HG03025 (cell line): ENCODE results near the gene GRIN1.

Experiments used
- ATAC-seq: cut with Tn5 transposase; IDR thresholded peaks from one replicate; pipeline ENCODE4 v1.9.1; 2021; ENCODE audit warnings: mild to moderate bottlenecking, moderate library complexity; ENCODE audit not compliant: unreplicated experiment, low FRiP score

The GRIN1 gene

DNA sequence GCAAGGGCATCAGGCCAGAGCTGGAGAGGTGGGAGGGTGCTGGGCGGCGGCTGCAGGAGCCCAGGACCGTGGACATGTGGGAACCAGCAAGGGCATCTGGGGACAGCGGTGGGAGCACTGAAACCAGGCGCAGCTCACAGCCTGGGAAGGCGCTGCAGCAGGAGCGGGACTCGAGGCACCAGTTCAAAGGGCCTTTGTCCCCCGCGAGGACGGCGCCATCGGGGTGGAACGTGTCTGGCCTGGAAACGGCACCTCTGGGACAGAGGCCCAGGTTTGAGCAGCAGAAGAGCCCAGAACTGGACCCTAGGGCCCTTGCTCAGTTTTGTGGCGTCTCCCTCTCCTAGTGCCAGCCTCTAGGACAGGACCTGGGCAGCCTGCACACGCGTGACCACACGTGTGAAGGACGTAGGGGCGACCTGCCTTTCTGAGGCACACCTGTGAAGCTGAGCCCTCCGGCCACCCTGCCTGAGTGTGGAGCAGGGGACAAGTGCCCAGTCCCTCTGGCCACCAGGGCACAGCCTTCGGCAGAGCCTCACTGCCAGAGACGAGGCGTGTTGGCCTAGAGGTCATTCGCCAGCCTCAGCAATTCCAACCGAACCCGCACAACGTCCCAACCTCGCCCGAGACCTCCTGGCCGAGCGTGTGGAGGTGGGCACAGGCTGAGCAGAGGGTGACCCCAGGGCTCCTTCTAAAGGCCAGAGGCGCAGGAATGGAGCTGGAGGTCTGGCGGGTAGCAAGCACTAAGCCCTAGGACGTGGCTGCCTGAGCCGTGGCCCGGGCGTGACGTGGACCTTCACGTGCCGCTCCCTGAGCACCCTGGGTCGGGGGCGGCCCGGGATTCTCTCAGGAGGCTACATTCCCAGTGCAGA, 35.1 kb downstream of the GRIN1 start:
- ATAC-seq: no peak

DNA sequence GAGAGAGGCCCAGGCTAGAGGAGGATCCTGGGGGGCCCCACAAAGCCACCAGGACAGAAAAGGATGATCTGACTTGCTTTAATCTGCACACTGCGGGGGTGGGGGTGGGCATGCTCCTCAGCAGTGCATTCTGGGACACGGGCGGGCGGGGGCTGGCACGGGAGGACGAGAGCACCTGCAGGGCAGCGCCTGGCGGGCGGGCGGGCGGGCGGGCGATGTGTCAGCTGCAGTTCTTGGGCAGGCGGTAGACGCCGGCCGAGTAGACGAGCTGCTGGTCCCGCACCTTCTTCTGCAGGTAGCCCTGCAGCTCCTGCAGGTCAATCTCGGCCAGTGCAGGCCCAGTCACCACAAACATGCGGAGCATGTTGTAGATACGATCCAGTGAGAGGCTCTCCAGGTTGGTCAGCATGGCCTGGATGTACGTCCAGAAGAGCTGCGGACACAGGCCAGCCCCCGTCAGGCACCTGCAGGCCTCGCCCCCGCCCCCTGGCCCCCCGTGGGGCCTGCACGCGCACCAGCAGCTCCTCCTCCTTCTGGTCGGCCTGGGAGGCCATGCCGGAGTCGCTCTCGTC, 35.9 kb downstream of the GRIN1 start:
- no peak for ATAC-seq

DNA sequence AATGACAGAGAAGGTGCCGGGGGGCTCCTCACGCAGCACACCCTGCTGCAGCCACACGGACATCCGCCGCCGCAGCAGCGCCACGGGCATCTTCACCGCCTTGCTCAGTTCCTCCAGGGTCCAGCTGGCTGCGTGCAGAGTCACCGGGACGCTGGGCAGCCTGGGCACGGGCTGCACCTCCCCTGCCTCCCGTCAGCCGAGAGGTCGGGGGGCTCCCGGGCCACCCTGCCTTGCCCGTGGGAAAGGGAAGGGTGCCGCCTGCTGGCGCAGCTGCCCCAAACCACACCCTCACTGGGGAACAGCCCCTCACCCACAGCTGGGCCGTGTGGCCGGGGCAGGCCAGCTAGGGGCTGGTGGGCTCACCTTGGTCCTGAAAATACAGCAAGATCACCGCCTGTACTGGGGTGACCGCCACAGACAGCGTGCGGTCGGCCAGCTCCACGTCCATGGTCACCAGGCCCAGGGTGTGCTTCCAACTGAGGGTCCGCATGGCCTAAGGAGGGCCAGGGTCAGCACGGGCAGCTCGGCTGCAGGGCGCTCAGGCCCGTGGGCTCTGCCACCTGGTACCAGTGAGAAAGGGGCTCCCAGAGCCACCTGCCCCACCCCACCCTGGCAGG, 36.5 kb downstream of the GRIN1 start:
- ATAC-seq: no peak

DNA sequence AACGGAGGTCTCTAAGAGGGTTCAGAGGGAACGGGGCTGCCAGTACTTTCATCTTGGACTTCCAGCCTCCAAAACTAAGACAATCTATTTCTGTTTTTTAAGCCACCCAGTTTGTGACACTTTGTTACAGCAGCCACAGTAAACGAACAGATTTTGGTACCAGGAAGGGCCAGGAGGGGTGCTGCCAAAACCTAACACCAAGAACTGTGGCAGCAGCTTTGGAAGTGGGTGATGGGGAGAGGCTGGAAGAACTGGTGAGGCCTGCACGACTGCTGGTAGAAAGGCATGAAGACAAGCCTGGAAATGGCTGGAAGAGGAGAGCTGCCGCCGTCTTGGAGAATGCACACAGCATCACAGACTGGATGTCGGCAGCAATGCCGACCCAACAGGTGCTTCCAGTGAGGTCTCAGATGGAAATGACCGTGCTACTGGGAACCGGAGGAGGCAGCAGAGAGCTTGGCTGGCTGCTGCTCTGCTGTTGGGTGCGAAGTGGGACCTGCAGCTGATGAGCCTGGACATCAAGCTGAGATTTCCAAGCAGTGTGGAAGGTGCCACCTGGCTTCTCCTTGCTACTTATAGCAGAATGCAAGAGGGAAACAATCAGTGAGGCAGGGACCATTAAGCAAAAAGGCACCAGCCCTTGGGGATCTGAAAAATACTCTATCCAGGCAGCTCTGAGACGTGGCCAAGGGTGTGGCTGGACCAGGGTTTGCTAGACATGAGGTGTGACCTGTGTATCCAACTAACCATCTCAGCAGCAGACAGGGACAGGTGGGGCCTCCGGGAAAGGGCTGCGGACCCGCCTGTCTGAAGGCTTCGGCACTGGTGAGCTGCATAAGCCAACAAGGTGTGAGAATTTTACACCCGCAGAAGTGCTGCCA, 37.6 kb downstream of the GRIN1 start:
- no peak for ATAC-seq

DNA sequence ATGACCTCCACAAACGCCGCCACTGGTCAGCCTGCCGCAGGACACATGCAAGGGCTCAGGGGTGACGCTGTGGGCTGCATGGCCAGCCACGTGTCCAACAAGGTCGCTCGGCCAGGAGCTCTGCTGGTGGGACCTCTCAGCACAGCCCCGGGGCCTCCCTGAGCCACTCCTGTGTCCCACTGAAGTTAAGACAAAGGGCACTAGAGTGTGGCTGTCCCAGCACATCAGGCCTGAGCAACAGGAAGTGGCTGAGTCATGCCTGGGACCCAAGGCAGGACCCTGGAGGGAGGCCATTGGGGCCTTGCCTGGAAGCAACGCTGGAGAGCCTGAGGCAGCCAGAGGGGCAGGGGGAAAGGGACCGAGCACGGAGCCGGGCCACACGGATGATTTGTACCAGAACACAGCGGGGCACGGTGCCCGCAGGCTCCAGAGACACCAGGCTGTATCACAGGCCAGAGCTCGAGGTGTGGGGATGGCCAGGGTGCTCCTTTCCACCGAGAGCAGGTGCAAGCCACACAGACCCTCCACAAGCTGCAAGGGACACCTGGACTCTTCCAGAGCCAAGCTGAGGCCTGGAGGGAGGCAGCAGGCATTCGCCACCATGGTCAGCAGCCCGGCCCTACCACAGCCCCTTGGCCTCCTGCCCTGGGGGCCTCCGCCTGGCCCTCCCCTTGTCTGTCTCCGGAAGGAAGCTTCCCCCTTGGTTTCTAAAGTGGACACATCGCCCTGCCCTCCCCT, 39.4 kb downstream of the GRIN1 start:
- no peak for ATAC-seq

DNA sequence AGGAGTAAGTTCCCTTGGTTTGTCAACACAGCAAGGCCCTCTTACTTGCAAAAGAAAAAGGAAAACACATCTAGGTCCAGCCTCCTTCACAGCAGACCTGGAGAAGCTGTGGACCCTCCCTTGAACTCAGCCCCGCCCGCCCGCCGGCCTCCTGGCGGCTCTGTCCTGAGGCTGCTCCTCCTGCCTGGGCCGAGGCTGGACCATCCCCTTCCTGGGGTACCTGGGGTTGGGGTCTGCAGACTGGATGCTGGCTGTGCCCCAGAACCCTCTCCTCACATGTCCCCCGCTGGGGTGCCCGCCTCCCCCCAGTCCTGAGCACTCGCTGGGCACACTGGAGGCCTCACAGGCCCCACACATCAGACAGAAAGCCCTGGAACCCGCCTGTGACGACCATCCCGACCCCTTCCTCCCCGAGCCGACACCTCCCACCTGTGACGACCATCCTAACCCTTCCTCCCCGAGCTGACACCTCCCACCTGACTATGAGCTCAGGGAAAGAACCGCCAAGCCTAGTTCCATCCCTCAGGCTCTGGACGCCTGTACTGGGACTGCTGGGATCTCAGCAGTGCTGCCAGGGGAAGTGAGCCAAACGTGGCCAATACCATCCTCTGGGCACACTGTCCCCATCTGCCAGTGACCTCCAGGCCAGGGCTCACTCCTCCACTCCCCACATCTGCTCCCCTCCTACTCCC, 40.1 kb downstream of the GRIN1 start:
- no peak for ATAC-seq

DNA sequence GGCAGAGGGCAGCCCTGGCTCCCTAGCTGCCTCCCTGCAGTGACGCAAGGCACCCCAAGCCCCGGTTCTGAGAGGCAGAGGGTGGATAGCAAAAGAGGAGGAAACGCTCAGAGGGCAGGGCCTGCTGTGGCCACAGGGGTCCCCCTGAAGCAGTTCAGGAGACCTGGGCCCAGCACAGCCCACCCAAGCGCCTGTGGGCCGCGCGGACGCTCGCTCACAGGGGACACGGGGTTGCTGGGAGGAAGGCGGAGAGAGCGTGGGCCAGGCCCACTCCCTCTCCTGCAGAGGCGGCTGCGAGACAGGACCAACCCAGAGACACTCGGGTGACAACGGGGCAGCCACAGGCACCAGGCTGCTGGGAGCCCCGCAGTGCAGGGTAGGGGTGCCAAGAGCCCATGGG, 40.8 kb downstream of the GRIN1 start:
- no peak for ATAC-seq

DNA sequence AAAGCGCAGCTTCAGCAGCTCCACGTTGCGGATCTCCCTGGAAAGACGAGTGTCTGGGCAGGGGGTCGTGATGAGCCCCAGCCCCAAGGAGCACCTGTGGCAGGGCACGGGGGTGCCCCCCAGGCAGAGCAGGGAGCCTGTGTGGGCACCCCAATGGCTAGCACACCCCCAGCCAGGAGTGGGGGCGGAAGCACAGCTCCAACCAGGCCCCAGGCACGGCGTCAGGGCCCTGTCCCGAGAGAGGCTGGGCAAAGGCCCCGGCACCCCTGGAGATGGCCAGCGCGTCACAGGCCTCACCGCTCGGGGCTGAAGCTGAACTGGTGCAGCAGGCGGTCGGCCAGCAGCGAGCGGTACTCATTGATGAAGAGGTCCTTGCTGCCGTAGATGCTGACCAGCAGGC, 41.5 kb downstream of the GRIN1 start:
- ATAC-seq: no peak

DNA sequence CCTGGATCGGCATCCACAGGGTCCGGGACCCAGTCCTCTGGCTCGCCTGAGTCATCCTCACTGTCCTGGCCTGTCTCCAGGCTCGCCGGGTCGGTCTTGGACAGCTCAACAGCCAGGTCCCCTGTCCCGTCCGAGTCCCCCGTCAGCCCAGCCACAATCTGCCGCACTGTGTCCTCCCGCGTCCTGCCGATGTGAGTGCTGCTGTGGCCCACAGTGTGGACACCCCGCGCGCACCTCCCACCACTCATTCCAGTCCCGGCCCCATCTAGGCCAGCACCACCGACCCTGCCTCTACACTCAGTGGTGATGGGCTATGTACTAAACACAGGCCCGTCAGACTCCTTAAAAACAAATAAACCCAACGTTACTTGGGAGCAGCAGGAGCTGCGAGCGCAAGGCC, 42.7 kb downstream of the GRIN1 start:
- ATAC-seq: no peak

DNA sequence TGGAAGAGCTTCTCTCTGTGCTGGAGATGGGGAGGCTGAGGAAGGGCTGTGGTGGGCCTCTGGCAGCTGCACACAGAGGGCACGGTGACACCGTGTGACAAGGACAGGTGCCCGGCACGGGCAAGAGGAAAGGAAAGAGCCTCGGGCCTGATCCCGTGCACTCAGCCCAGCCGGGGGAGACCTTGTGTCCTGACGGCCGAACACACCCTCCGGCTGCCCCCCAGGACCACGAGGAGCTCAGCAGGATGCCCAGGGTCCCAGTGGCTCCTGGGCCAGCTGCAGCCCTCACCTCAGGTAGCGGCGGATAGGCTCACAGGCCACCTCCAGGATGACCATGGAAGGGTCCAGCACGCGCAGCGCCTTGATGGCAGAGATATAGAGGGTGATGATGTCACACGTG, 43.9 kb downstream of the GRIN1 start:
- no peak for ATAC-seq

DNA sequence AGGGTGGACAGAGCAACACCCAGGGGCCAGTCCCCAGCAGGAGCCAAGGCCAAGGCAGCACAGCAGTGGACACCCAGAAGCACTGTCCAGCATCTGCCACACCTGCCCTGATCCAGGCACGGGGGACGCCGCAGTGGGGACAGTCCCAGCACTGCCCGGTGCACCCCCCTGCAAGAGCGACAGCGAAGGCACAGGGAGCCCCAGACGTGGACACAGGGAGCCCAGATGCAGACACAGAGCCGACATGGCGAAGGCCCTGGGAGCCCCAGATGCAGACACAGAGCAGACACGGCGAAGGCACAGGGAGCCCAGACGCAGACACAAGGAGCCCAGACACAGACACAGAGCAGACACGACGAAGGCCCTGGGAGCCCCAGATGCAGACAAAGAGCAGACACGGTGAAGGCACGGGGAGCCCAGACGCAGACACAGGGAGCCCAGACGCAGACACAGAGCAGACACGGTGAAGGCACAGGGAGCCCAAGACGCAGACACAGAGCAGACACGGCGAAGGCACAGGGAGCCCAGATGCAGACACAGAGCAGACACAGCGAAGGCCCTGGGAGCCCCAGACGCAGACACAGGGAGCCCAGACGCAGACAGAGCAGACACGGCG, 45.1 kb downstream of the GRIN1 start:
- no peak for ATAC-seq

DNA sequence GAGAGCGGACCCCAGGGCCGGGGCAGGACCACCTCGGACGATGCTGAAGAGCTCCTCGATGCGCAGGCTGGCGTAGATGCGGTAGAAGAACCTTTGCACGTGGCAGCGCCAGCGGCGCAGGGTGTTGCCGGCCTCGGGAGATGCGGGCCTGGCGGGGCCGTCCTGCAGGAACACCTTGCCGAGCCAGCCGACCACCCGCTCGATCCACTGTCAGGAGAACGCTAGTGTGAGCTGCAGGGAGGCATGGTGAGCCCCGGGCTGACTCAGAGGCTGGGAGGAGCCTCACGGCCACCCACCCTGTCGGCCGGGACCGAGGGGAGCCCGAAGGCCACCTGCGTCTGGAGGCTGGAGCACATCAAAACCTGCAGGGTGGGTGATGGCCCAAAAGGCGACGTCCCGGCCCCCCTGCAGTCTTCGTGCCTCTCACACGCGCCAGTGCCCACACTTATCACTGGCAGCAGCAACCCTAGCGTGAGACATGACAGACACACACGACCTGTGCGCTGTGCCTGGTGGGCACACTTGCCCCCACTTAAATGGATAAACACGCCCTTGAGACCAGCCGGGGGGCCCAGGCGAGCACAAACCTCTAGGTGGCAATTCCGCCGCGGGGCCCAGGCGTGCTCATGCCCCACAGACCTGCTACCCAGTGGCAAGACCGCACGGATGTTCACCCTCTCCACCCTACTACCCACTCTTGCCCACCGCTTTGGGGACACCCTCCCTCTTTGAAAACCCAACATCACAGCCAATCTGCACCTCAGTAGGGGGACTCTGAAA, 46.1 kb downstream of the GRIN1 start:
- no peak for ATAC-seq

DNA sequence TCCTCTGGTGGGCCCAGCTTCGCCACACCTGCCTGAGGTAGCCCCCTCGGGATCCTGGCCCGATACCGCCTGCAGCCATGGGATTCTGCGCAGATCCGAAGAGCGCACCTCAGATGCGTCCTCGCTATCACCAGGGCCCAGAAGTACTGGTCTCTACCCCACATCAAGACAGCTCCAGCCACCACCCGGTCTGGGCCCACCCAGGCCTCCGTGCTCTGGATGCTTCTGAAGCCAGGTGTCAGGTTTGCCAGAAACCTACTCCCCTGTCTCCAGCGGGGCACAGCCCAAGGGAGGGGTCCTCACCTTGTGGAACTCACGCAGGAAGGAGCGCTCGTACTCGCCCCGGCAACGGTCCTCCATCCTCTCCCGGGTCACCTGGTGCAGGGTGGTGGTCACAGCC, 47.0 kb downstream of the GRIN1 start:
- no peak for ATAC-seq

DNA sequence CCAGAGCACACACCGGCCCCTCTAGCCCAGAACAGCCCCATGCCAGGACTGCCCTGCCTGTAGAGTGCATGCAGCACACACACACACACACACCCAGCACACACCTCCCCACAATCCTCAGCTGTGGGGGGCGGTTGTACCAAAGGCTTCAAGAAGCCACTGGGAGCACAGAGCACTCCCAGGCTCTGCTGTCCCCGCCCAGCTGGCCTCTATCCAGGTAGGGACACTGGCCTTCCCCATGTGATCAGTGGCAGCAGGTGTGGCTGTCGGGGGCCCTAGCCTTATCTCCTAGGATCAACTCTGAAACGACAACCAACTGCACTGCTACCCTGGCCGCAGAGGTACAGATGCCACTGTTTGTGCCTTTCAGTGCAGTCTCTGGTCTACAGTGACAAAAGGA, 47.4 kb downstream of the GRIN1 start:
- ATAC-seq: no peak

DNA sequence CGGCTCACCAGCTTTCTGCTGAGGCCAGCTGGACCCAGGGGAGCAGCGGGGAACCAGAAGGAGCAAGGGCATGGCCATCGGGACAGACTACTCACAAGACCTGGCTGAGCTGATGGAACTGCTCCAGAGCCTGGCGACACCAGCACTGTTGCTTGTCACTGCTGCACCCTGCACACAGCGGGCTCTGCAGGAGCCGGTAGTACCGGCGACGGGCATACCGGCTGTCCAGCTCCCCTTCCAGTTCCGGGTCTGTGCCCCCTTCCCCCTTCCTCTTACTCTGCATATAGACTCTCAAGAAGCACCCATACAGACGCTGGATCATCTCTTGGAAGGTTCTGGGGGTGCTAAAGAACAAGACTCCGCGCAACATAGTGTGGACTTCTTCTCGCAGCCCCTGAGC, 48.4 kb downstream of the GRIN1 start:
- no peak for ATAC-seq

DNA sequence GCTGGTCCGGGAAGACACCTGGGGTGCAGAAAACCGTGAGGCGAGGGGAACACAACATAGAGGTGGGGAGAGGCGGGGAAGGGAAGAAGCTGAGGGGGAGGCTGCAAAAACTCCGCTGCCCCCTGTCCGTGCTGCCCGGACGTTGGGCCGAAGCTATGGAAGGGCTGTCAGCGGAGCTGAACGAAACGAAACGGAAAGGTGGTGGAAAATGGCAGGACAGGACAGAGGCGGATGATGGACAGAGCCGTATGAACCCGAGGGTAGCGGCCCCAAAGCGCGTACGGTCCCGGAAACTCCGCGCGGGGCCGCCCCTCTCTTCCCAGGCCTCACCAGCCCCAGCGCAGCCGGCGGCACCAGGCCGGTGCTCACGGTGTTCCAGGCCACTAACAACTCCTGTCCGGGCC, 49.1 kb downstream of the GRIN1 start:
- peak; percentile 7 for ATAC-seq

DNA sequence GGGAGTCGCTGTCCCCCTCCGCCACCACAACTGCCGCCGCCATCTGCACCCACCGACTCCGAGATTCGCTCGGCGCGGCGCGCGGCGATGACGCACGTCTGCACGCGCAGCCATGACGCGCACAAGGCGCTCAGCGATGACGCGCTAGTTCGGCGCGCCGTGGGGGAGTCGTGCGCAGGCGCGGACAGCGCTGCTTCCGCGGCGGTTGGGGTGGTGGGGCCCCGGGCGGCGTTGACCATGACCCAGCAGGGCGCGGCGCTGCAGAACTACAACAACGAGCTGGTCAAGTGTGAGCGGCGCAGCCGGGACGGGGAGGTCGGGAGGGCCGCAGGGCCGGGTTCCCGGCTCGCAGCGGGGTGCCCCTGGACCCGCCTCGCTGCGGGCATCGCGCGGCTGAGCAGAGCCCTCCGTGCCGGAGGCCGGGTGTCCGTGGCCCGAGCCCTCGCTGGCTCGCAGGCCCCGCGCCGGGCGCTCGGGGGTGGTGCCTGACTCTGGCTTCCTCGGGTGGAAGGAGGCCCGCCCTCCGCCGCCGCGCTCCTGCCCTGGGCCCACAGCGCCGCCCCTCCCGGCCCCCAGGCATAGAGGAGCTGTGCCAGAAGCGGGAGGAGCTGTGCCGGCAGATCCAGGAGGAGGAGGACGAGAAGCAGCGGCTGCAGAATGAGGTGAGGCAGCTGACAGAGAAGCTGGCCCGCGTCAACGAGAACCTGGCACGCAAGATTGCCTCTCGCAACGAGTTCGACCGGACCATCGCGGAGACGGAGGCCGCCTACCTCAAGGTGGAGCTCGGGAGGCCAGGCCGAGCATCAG, 49.7 kb downstream of the GRIN1 start, which contains the start of the genes ANAPC2 and SSNA1:
Gene ANAPC2 (minus strand): TSS at position 71 of the 807 bp plus-strand sequence. CDS start 28 bp downstream, at position 43.
Gene SSNA1 (plus strand): TSS at position 187 of the 807 bp plus-strand sequence. CDS start 51 bp downstream, at position 238.
- peak; percentile 69 for ATAC-seq
